GM21447 (cell line): ENCODE measurements around the gene GTF2A2.

Experiments
- ATAC-seq: cut with Tn5 transposase; IDR thresholded peaks from one replicate; pipeline ENCODE4 v1.9.1; 2021; ENCODE audit not compliant: unreplicated experiment

GTF2A2 gene

DNA sequence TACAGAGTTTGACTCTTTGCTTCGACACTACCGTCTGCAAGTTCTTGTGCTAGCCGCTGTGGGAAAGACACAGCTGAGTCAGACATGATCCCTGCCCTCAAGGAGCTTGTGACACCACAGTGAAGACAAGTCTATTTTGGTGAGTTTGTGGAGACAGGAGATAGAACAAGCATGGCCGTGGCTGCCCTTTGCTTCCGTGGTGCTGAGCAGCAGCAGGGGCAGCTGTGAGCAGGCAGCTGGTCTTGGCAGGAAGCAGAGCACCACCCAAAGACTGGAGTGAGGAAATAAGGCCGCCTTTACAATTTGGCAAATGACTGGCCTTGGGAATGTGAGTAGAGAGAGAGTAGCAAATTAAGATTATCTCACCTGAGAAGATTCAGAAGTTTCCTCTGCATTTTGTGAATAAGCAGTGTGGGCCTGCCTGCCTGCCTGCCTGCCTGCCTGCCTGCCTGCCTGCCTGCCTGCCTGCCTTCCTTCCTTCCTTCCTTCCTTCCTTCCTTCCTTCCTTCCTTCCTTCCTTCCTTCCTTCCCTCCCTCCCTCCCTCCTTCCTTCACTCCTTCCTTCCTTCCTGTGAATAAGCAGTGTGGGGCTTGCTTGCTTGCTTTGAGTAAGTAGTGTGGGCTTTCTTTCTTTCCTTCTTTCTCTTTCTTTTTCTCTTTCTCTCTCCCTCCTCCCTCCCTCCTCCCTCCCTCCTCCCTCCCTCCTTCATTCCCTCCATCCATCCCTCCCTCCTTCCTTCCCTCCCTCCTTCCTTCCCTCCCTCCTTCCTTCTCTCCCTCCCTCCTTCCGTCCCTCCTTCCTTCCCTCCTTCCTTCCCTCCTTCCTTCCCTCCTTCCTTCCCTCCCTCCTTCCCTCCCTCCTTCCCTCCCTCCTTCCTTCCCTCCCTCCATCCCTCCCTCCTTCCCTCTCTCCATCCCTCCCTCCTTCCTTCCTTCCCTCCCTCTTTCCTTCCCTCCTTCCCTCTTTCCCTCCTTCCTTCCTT, 47.3 kb downstream of the GTF2A2 start:
- no peak for ATAC-seq

DNA sequence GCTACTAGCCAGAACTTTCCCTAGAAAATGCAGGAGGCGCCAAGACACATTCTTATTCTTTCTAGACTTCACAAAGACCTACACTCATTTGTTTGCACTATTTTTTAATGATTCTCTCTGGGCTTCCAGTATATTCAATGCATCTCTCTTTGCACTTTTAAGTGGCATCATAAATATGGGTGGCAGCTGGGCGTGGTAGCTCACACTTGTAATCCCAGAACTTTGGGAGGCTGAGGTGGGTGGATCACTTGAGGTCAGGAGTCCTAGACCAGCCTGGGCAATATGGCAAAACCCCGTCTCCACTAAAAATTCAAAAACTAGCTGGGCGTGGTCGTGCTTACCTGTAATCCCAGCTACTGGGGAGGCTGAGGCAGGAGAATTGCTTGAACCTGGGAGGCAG, 51.3 kb downstream of the GTF2A2 start:
- ATAC-seq = no peak

DNA sequence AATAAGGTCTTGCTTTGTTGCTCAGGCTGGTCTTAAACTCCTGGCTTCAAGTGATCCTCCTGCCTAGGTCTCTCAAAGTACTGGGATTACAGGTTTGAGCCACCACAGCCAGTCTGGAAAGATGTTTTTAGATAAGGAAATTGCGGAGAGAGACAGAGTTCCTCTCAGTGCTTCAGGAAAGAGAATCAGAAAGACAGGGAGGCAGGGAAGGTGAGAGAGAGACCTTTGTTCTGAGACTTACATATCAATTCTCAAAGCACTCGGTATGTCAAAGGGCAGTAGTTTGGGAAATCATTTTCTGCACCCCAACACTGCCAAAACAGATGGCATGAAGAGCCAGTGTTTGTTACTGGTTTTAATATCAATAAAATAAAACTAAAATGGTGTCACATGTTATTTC, 58.9 kb downstream of the GTF2A2 start:
- ATAC-seq = no peak

DNA sequence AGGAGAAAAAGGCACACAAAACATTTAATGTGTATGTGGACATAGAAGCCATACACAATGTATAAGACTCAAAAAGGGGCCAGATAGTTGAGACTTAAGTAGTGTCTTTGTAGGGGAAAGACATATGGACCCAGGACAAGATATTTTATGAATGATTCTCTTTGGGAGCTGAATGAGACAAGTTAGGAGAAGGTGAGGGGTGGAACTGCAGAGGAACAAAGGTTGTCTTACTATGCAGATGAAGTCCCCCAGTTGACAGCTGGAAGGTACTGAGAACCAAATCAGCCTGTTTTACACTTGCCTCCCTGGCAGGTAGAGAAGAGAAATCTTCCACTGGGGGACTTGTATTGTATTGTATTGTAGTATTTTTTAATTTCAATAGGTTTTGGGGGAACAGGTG, 60.7 kb downstream of the GTF2A2 start:
- ATAC-seq = no peak

DNA sequence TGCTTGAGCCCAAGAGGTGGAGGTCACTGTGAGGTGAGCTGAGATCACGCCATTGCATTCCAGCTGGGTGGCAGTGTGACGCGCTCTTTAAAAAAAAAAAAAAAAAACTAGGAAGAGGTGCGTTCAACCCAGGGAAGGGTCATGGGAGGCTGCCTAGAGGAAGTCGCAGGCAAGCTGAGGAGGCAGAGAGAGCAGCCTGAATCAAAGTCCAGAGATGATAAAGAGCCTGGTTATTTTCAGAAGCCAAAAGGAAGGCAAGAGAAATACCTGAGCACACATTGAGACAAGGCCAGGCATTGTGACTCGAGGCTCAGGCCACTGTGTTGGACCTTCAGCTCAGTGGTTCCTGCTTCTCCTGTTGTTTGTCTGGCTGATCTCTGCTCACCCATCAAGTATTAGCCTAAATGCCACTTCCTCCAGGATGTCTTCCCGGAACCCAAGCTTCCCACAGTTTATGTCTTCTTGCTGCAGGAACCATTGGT, 61.8 kb downstream of the GTF2A2 start:
- ATAC-seq = no peak

DNA sequence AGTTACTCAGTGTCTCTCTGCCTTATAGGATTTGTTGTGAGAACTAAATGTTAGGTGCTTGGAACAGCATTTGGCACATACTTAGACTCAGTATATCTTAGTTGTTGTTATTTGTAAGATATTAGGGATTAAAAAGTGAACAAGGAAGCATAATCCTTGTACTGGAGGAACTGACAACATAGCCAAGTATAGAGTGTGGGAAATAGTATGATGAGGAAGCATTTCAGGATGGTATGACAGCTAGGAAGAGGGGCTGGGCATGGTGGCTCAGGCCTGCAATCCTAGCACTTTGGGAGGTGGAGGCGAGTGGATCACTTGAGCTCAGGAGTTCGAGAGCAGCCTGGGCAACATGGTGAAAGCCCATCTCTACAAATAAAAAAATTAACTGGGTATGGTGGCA, 62.3 kb downstream of the GTF2A2 start:
- ATAC-seq = no peak

DNA sequence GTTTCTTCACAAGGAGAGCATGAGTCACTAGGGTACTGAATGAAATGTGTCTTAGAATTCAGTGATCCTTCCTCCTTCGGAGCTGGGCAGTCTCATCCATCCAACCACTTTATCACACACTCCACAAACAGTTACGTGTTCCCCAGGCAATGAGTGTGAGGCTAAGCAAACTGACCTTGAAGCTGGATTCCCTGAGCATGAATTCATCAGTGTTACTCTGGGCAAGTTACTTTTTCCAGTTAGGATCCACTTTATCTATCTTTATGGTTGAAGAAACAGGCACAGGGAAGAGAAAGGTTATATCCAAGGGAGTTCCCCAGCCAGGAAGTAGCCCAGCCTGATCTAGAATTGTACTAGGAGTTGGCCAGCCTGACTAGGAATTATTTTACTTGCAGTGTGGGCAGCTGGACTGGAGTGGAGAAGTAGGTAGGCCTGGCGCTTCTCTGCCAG, 62.8 kb downstream of the GTF2A2 start:
- ATAC-seq = no peak

DNA sequence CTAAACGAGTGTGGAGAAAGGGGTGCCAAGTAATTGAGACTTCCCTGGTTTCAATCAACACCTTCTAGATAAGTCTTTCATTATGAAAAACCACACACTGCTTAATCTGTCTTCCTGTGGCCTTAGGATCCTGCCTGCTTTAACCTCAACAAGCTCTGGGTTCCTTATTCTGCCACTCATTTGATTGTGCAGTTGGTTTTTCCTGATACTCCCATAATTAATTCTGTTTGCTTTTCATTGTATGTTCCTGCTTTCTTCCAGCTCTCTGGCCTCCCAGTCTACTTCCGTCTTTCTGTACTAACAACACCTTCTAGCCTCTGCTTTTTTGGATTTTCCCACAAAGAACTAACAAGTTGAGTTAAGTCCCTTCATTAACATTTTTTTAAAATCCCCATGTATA, 66.0 kb downstream of the GTF2A2 start:
- ATAC-seq = no peak

DNA sequence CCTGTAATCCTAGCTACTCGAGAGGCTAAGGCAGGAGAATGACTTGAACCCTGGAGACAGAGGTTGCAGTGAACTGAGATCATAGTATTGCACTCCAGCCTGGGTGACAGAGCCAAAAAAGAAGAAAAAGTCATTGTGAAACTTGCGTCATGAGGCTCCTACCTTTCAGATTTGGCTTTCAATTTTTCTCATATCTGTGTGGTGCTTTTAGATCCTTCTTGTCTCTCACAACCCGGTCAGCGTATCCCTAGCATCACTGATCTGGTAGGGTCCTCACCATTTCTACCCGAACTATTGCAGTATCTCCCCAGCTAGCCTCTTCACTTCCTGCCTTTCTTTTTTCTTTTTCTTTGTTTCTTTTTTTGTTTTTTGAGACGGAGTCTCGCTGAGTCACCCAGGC, 67.3 kb downstream of the GTF2A2 start:
- no peak for ATAC-seq
